GM12878 (cell line): ENCODE data around the gene B4GALT5. TPM values are rescaled to one million over a fixed set of nuclear protein-coding genes. Genes with fewer than 3 reads are reported as not detected.
A peak's percentile ranks its signal among the peaks of the same experiment; 100 is the strongest.

ENCODE experiments used
- ATAC-seq: fragments of 200-7000 bp; cut with Tn5 transposase; 3 replicates; pipeline ENCODE4 v1.9.1; 2020; ENCODE audit warnings: mild to moderate bottlenecking, moderate library complexity
- BruUV-seq: library from RNA; stranded (reverse); fragments of 400-500 nt; replicated peaks from 2 replicates; lab custom pipeline; 2021; lab: Mats Ljungman, UMichigan
- CTCF ChIA-PET: fragments of 300-600 bp; sonication (Branson Sonifier 250); formaldehyde crosslinking; extraction: SDS; loops from one replicate; lab custom pipeline; 2021; ENCODE audit warnings: inconsistent platforms; lab: Yijun Ruan, JAX
- POLR2A ChIA-PET: fragments of 350-600 bp; formaldehyde crosslinking; extraction: SDS; loops from one replicate; lab custom pipeline; 2021; ENCODE audit warnings: inconsistent platforms; lab: Charles Lee
- RAD21 ChIA-PET: fragments of 300-600 bp; sonication (Branson Sonifier 250); formaldehyde crosslinking; loops from one replicate; lab custom pipeline; 2023; ENCODE audit warnings: antibody characterized with exemption; ENCODE audit not compliant: unreplicated experiment; lab: Charles Lee
- SMC1A ChIA-PET: fragments of 300-600 bp; sonication (Branson Sonifier 250); formaldehyde crosslinking; loops from one replicate; lab custom pipeline; 2023; ENCODE audit not compliant: unreplicated experiment, uncharacterized antibody; lab: Charles Lee
- DNase-seq: peaks from one replicate; pipeline ENCODE4 v3.0.0-alpha.2; 2011; ENCODE audit warnings: low read depth, low spot score
- FAIRE-seq: peaks from 3 replicates; lab custom pipeline; 2011; peaks lifted over from hg19 to GRCh38; lab: Jason Lieb, UNC
- H2AFZ ChIP-seq: 2 replicates; pipeline ENCODE4 v1.6.0; 2011; ENCODE audit warnings: low read depth, low read length, control low read depth; ENCODE audit not compliant: control insufficient read depth
- H3K27ac ChIP-seq: 2 replicates; pipeline ENCODE4 v1.5.1; 2011; ENCODE audit warnings: control low read depth; ENCODE audit not compliant: control insufficient read depth, insufficient read depth
- H3K27me3 ChIP-seq, 2 experiments: replicated peaks in 1 of 2; 2 replicates each; pipeline versions ENCODE4 v1.6.0 to v1.6.1; 2011; ENCODE audit warnings: low read length in 1 of 2; ENCODE audit not compliant: control insufficient read depth in 2 of 2, insufficient read depth in 2 of 2
- H3K36me3 ChIP-seq, 2 experiments: 2 replicates each; pipeline ENCODE4 v1.5.1; 2011; ENCODE audit warnings: low read length in 1 of 2; ENCODE audit not compliant: control insufficient read depth in 2 of 2, insufficient read depth in 2 of 2
- H3K4me1 ChIP-seq: 2 replicates; pipeline ENCODE4 v1.6.1; 2011; ENCODE audit warnings: mild to moderate bottlenecking, low read length, moderate library complexity, mixed read lengths; ENCODE audit not compliant: control insufficient read depth, insufficient read depth
- H3K4me2 ChIP-seq: 2 replicates; pipeline ENCODE4 v1.6.0; 2011; ENCODE audit warnings: control low read depth; ENCODE audit not compliant: control insufficient read depth, insufficient read depth
- H3K4me3 ChIP-seq: fragments of 200-600 bp; sonication (generic); 2 replicates; pipeline ENCODE4 v1.5.1; 2016
- H3K79me2 ChIP-seq: 2 replicates; pipeline ENCODE4 v1.6.0; 2011; ENCODE audit warnings: low read length; ENCODE audit not compliant: control insufficient read depth, insufficient read depth
- H3K9ac ChIP-seq: 2 replicates; pipeline ENCODE4 v1.8.0; 2011; ENCODE audit warnings: low read length, control low read depth, mixed read lengths; ENCODE audit not compliant: control insufficient read depth, insufficient read depth
- H3K9me3 ChIP-seq: replicated peaks from 3 replicates; pipeline ENCODE4 v1.5.1; 2011; ENCODE audit warnings: mild to moderate bottlenecking, low read length; ENCODE audit not compliant: control insufficient read depth, insufficient read depth
- H4K20me1 ChIP-seq: 2 replicates; pipeline ENCODE4 v1.6.0; 2011; ENCODE audit not compliant: control insufficient read depth, insufficient read depth
- BHLHE40 ChIP-seq, 2 experiments: fragments of 450-650 bp in 1 of 2; IDR thresholded peaks; 2 replicates each; pipeline ENCODE4 v1.6.1; 2011 to 2017; ENCODE audit warnings: low read depth in 2 of 2, borderline replicate concordance in 1 of 2, improper control_type of control experiment in 1 of 2, low read length in 1 of 2, mild to moderate bottlenecking in 1 of 2
- CREB1 ChIP-seq: IDR thresholded peaks from 2 replicates; pipeline ENCODE4 v1.6.1; 2012; ENCODE audit warnings: low read depth, mild to moderate bottlenecking, inconsistent platforms
- HDAC2 ChIP-seq: fragments of 200-600 bp; sonication (generic); IDR thresholded peaks from 2 replicates; pipeline ENCODE4 v1.6.1; 2017
- JUNB ChIP-seq: IDR thresholded peaks from 2 replicates; pipeline ENCODE4 v1.6.1; 2016; ENCODE audit warnings: antibody characterized with exemption, mild to moderate bottlenecking
- MXI1 ChIP-seq: fragments of 150-350 bp; IDR thresholded peaks from 2 replicates; pipeline ENCODE4 v1.6.1; 2011; ENCODE audit warnings: low read depth, mild to moderate bottlenecking, inconsistent platforms, low read length, improper control_type of control experiment
- SIX5 ChIP-seq: IDR thresholded peaks from 2 replicates; pipeline ENCODE4 v1.6.1; 2011; ENCODE audit warnings: mild to moderate bottlenecking, low read depth, low read length, moderate library complexity; ENCODE audit not compliant: severe bottlenecking
- SMC3 ChIP-seq: IDR thresholded peaks from 2 replicates; pipeline ENCODE4 v1.6.1; 2011; ENCODE audit warnings: low read length, improper control_type of control experiment, borderline replicate concordance
- SREBF2 ChIP-seq: IDR thresholded peaks from 2 replicates; pipeline ENCODE4 v1.6.1; 2012; ENCODE audit warnings: mild to moderate bottlenecking, low read length
- ZNF24 ChIP-seq: fragments of 450-650 bp; IDR thresholded peaks from 2 replicates; pipeline ENCODE4 v1.6.1; 2017; ENCODE audit warnings: antibody characterized with exemption, mild to moderate bottlenecking
- WGBS: methylation state at CpG from one replicate; pipeline ENCODE4 v1.1.6; 2016; ENCODE audit warnings: low lambda C conversion rate; ENCODE audit not compliant: insufficient replicate concordance, insufficient coverage; ENCODE audit errors: missing lambda C conversion rate; 5-methylcytosine and 5-hydroxymethylcytosine counted together
- in situ Hi-C: fragments of 300-500 bp; cut with MboI; formaldehyde crosslinking; loops from 9 replicates; pipeline ENCODE4 v1.14.3; 2018; ENCODE audit warnings: mixed read lengths
- intact Hi-C: fragments of 100-400 bp; cut with micrococcal nuclease; formaldehyde crosslinking; loops from one replicate; pipeline ENCODE4 v1.14.2; 2022; ENCODE audit not compliant: unreplicated experiment
- polyA plus RNA-seq, 11 experiments: library from polyadenylated mRNA; depleted of rRNA in 4 of 11; unstranded in 6 of 11; stranded (reverse) in 5 of 11; fragments of >200 nt; fragmentation: Nextera tagmentation in 4 of 11; fragmentation: Illumina TruSeq in 1 of 11; extraction: Ambion mirVana in 4 of 11; extraction: Trizol in 1 of 11; gene quantifications; 1 replicate in 1 of 11; 2 replicates in 10 of 11; pipeline versions ENCODE4 v1.2.1 to v1.2.3, GENCODE V29; 2011 to 2016; ENCODE audit warnings: inconsistent platforms in 2 of 11, missing spikeins in 2 of 11, low read depth in 1 of 11
- total RNA-seq, 4 experiments: library from RNA; depleted of rRNA in 3 of 4; stranded (reverse); fragments of >200 nt in 3 of 4; fragmentation: Illumina TruSeq in 1 of 4; extraction: Trizol in 1 of 4; gene quantifications; 2 replicates each; pipeline versions ENCODE4 v1.2.1 to v1.2.3, GENCODE V29; 2013 to 2021
- TF ChIP-seq, protein P1 (sequence below): fragments of 150-350 bp; IDR thresholded peaks from 2 replicates; pipeline ENCODE4 v1.6.1; 2014; ENCODE audit warnings: mild to moderate bottlenecking, low read depth, low read length
- TF ChIP-seq, protein P2 (sequence below), 3 experiments: IDR thresholded peaks in 2 of 3; conservative IDR thresholded peaks in 1 of 3; 2 replicates each; pipeline ENCODE4 v1.5.1; 2011; ENCODE audit warnings: low read depth in 3 of 3, low read length in 3 of 3, mild to moderate bottlenecking in 3 of 3, control low read depth in 2 of 3, moderate library complexity in 2 of 3, inconsistent platforms in 1 of 3, mixed read lengths in 1 of 3; ENCODE audit not compliant: control insufficient read depth in 2 of 3, insufficient read depth in 1 of 3; ENCODE audit errors: extremely low read depth in 1 of 3
- TF ChIP-seq, protein P3 (sequence below): IDR thresholded peaks from 2 replicates; pipeline ENCODE4 v1.6.1; 2012; ENCODE audit warnings: low read length, inconsistent platforms

The B4GALT5 gene
- total and polyA plus RNA-seq, 10 of the 15 experiments (the other 5 are each of a cell fraction or from before 2014, with no cell fraction given): 2.0 to 55.5 (median 20.2) TPM

DNA sequence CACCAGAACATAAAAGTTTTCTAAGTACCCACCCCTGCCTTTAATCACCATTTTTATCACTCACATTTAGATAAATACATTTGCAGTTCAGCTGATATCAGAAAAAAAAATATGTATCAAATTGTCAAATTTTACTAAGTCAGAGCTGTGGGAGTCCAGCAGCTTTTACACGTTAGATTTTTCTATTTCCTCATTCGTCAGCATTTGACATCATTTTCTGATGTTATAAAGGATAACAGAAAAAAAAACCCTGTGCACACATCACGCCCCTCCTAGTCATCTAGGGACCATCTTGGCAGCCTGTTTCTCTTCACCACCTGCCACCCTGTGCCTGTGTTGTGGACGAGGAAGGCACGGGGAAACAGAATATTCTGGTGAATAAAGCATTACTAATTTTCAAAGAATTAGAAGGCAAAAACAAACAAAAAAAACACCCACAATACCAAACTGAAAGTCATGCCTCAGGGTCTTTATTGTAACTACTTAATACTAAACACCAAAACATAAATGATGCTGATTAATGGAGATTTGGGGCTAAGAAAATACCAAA is 12.4 kb downstream of the B4GALT5 start:
- intact Hi-C loops: no loop called here
- ATAC-seq: peak; percentile 40
- WGBS: 1% methylated on average over 5 of the region's 5 CpGs
- Histone ChIP-seq H3K9ac (no peak overlapping the region), H3K79me2 (peaks cover 94% of the 10 kb centered on the region), H3K36me3 (peaks cover 0 to 4% of the 10 kb centered on the region in 2 experiments; a peak in 1 of 4 replicates), H2AFZ (no peak overlapping the region), H4K20me1 (peaks cover 3% of the 10 kb centered on the region; the same call in 1 of the 2 replicates), H3K27ac (peak overlapping the region; percentile 55), H3K4me2 (peak overlapping the region; percentile 79), H3K4me3 (no peak overlapping the region), H3K9me3 (no peaks in the 10 kb centered on the region), H3K27me3 (no peaks in the 10 kb centered on the region), H3K4me1 (peaks cover 50% of the 10 kb centered on the region)
- no peak for FAIRE-seq
- CTCF ChIA-PET: interaction anchor here (0.6 to 1.5 kb wide), 5 partner anchors 8 to 91 kb away, joined by 3 to 5 read pairs (median 5); no protein-coding TSS in a partner anchor
- TF ChIP-seq ZNF24 (no peak), SMC3 (no peak), SREBF2 (no peak), MXI1 (0 out of 2 replicates have a peak, but pooled peaks have one; percentile 17), CREB1 (peak; percentile 76), HDAC2 (no peak), JUNB (peak; percentile 32), SIX5 (no peak), BHLHE40 (IDR thresholded peaks at IDR 0.05; ENCODE audit: borderline replicate concordance in 1 of 2, low read depth in 2 of 2, low read length in 1 of 2) (0 out of 4 replicates have a peak, but pooled peaks of 1 of the 2 experiments have one; percentile 13)
- TF ChIP-seq, protein P1, sequence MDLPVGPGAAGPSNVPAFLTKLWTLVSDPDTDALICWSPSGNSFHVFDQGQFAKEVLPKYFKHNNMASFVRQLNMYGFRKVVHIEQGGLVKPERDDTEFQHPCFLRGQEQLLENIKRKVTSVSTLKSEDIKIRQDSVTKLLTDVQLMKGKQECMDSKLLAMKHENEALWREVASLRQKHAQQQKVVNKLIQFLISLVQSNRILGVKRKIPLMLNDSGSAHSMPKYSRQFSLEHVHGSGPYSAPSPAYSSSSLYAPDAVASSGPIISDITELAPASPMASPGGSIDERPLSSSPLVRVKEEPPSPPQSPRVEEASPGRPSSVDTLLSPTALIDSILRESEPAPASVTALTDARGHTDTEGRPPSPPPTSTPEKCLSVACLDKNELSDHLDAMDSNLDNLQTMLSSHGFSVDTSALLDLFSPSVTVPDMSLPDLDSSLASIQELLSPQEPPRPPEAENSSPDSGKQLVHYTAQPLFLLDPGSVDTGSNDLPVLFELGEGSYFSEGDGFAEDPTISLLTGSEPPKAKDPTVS: no peak
- TF ChIP-seq, protein P2, sequence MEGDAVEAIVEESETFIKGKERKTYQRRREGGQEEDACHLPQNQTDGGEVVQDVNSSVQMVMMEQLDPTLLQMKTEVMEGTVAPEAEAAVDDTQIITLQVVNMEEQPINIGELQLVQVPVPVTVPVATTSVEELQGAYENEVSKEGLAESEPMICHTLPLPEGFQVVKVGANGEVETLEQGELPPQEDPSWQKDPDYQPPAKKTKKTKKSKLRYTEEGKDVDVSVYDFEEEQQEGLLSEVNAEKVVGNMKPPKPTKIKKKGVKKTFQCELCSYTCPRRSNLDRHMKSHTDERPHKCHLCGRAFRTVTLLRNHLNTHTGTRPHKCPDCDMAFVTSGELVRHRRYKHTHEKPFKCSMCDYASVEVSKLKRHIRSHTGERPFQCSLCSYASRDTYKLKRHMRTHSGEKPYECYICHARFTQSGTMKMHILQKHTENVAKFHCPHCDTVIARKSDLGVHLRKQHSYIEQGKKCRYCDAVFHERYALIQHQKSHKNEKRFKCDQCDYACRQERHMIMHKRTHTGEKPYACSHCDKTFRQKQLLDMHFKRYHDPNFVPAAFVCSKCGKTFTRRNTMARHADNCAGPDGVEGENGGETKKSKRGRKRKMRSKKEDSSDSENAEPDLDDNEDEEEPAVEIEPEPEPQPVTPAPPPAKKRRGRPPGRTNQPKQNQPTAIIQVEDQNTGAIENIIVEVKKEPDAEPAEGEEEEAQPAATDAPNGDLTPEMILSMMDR (IDR thresholded peaks at IDR 0.05 in 2 of 3, conservative IDR thresholded peaks at IDR 0.05 in 1 of 3; ENCODE audit: control insufficient read depth in 2 of 3, extremely low read depth in 1 of 3, insufficient read depth in 1 of 3, low read depth in 3 of 3, low read length in 3 of 3): no peak
- TF ChIP-seq, protein P3, sequence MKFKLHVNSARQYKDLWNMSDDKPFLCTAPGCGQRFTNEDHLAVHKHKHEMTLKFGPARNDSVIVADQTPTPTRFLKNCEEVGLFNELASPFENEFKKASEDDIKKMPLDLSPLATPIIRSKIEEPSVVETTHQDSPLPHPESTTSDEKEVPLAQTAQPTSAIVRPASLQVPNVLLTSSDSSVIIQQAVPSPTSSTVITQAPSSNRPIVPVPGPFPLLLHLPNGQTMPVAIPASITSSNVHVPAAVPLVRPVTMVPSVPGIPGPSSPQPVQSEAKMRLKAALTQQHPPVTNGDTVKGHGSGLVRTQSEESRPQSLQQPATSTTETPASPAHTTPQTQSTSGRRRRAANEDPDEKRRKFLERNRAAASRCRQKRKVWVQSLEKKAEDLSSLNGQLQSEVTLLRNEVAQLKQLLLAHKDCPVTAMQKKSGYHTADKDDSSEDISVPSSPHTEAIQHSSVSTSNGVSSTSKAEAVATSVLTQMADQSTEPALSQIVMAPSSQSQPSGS: no peak
- POLR2A ChIA-PET: interaction anchor here (1.1 to 2.3 kb wide), 5 partner anchors 10 to 33 kb away, joined by 3 to 11 read pairs (median 4); no protein-coding TSS in a partner anchor
- SMC1A ChIA-PET: interaction anchor here (0.7 to 7.3 kb wide), 11 partner anchors 9 to 142 kb away, joined by 3 to 40 read pairs (median 9); no protein-coding TSS in a partner anchor
- no peak for DNase-seq
- RAD21 ChIA-PET: interaction anchor here (0.5 to 6.9 kb wide), 10 partner anchors 8 to 103 kb away, joined by 3 to 49 read pairs (median 4); no protein-coding TSS in a partner anchor
- in situ Hi-C loops: no loop called here
- BruUV-seq: no TSS peak
